ENCODE data around the gene BTG4.

The BTG4 gene

DNA sequence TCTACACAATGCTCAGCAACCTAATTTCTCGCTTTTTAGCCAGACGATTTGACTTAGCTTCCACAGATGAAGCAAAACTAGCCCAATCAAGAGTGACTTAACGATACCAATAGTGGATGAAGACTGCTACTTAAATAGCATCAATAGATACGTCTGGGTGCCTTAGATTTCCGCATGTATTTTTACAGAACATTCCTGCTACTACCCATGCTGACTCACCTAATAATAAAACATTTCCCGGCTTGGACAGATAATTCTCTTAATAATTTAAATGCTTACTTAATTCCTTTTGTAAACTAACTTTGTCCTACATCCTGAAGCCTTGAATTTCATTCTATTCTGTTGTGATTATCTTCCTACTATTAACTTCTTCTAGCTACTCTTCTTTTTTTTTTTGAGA, 23.1 kb upstream of the BTG4 start:
- DNase-seq: no peak

DNA sequence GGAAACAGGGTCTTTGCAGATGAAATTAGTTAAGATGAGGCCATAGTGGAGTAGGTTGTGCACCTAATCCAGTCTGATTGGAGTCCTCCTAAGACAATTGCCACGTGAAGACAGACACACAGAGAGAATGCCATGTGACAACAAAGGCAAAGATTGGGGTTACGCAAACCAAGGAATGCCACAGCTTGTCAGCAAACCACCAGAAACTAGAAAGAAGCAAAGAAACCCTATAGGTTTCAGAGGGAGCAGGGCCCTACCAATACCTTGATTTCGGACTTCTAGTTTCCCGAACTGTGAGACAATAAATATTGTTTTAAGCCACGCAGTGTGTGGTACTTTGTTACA, 20.2 kb upstream of the BTG4 start:
- no peak for DNase-seq

DNA sequence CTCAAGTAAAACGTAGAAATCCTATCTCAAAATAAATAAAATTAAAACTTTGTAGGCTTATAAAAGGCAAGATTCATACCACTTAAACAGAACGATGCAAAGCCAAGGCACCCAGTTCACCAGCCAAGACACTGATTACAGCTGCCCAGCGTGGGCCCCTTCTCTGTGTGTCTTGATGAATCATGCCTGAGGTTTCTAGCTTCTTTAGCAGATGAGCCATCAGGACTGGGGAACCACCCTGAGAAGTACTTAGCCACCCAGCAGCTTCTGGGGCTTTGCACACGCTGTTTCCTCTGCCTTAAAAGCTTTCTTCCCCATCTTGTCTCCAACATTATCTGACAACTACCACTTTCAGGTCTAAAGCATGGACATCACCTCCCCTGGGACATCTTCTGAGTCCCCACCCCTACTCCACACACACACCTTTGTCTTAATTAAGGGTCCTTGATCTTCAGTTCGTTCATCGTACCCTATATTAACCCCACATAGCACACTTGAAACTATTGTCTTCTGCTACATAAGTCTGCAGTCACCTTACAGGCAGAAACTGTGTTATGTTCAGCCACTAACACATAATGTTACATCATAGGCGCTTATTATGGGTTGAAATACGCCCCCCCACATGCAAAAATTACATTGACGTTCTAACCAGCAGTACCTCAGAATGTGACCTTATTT, 19.6 kb upstream of the BTG4 start:
- DNase-seq: peak; percentile 84

DNA sequence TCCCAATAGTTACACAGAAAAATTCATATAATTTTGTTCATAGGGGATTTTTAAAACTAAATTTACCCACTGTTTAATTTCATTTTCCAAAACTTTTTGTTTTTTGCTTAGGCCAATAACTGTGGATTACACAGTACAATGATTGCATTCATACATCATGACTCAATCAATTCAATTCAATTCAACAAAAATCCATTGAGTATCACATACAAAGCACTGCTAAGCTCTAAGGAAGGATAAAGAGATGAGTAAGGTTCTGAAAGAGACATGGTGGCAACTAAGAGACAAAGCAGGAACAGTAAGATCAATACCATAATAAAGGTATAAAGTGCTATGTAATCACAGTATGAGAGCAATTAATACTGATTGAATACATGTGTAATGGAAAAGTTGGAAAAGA, 18.9 kb upstream of the BTG4 start:
- no peak for DNase-seq

DNA sequence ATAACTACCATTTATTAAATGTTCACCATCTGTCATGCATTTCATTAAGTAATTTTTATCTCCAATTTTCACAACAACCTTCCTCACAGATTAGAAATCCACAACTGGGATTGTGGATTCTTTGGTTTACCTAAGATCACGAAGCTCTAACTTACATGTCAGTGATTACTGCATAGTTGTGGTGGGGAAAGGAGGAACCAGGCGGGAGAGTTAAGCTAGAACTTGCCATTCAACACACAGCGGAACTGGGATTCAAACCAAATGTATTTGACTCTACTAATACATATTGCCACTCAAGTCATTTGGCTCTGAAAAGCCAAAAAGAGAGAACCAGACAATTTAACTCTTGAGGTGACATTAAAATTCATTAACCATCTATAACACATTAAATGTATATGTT, 17.9 kb upstream of the BTG4 start:
- no peak for DNase-seq

DNA sequence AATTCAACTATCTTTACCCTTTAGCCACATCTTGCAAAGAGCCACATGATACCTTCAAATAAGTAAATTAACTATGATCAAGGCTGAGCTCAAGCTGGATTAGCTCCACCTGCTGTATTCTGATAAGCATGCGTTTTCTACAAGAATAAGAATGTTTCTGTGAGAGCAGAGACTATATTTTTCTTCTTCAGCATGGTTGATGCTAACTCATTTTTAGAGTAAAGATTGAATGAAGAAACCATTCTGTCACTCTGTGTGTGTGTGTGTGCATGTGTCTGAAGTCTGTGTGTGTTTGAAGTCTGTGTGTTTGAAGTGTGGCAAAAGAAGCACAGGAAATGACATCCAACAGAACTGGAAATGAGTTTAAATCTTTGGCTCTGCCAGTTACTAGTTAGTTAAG, 16.4 kb upstream of the BTG4 start:
- DNase-seq: peak; percentile 45

DNA sequence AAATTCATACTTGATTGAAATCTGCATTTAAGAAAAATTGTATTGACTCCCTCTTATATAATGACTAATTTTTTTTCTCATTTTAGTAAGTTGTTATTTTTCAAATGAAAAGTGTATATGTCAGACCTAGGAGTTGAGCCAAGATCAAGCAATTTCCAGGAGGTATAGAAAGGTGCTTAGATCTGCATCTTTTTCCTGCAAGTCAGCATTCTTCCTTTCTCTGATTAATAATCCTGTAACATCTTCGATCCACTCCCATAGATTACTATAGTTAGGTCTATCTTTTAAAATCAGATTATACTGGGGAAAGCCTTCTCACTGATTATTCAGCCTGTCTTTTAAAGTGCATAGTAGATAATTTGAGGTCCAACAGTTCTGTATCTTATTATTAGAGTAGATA, 15.1 kb upstream of the BTG4 start:
- DNase-seq: no peak

DNA sequence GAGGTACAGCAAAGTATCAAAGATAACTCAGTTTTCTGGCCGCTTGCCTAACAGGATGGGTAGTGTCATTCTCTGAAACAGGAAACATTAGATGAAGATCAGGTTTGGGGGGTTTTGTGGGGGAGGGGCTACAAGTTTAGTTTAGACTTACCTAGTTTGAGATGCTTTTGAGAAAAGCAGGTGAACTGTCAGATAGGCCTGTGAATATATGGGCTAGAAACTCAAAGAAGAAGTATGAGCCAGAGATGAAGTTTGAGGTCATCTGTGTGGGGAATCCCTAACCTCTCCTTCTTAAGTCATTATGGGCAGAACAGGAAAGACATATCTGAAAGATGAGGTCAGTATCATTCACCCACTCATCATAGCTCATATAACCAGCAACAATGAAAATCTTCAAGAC, 14.3 kb upstream of the BTG4 start:
- peak; percentile 46 for DNase-seq

DNA sequence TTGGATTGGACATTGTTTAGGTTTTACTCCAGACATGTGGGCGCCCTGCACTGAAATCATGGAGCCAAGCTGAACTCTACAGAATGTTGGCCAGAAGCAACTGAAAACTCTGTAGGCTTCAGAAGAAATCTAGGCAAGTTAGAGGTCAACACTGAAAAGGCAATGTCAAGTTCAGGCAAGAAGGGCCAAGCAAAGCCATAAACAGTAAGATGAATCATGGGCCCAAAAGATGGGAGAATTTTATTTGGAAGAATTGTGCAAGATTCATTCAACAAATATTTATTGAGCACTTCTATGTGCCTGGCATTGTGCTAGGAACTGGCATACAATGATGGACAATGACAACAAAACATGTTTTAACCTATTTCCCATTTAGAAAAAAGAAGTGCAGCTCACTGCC, 13.3 kb upstream of the BTG4 start:
- no peak for DNase-seq

DNA sequence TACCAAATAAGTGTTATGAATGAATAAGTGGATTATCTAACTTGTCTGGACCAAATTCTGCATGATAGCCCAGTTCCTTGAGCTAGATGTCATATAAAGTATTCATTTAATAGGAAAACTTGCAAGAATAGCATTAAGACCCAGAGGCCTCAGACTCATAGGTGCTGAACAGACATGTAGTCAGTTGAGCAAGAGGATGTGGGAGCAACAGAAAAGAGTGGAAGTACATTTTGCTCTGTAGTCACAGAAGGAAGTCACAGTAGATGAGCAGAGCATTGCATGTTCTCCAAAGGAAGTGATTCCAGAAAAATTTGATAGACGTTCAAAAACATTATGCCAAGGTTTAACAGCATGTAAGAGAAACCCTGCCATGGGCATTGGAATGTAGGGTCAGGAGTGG, 11.9 kb upstream of the BTG4 start:
- DNase-seq: no peak

DNA sequence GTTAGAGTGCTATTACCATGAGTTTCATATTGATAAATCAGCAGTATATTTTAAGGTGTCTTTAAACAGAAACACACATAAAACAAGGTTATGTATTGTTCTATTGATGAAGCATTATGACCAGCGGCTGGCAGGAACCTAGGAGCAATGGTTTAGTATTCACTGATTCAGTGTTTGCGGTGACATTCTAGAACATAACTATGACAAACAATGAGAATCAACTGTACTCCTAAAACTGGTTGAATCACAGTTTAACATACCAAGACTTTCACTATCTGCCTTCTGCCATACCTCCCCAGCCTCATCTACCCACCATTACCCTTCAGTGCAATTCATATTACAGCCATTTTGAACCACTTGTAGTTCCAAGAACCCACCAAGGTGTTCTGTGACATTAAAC, 11.2 kb upstream of the BTG4 start:
- DNase-seq: no peak

DNA sequence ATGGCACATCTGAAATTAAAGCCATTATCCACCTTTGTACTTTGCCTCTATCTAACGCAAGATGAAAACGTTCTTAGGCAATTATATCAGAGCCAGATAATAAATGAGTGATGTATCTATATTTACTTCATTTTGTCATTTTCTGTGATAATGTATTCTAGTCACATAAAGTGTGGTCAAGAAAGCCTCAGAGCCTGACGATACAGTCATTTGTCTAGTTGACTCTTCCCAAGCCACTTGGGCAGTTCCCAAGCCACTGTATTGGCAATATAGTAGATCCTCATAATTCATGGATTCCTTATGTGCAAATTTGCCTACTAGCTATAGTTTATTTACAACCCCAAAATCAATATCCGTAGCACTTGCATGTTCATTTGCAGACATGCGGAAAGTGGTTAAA, 10.2 kb upstream of the BTG4 start:
- no peak for DNase-seq

DNA sequence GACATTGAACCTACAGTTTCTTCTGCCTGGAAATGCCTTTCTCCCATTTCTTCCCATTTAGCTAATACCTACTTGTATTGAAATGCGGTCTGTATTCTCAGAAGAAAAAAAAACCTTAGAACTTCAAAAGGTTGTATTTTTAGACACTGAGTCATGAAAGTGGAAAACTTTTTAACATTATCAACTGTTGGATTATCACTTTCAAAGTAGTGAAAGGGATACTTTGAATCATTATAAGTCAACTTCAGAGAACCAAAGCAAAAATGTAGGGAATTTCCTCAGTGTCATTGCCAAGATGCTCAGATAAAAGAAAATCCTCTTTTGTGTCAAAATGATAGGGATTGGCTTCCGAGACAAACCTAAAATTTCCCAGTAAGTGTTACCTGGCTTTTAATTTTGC, 8.9 kb upstream of the BTG4 start:
- DNase-seq: no peak

DNA sequence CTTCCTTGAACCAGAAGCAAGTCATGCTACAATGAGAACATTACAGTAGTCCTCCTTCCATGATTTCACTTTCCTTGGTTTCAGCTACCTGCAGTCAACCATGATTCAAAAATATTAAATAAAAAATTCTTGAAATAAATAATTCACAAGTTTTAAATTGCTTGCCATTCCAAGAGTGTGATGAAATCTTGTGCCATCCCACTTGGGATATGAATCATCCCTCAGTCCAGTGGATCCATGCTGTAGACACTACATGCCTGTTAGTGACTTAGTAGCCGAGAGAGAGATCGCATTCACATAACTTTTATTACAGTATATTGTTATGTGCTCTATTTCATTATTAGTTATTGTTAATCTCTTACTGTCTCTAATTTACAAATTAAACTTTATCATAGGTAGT, 8.4 kb upstream of the BTG4 start:
- DNase-seq: no peak

DNA sequence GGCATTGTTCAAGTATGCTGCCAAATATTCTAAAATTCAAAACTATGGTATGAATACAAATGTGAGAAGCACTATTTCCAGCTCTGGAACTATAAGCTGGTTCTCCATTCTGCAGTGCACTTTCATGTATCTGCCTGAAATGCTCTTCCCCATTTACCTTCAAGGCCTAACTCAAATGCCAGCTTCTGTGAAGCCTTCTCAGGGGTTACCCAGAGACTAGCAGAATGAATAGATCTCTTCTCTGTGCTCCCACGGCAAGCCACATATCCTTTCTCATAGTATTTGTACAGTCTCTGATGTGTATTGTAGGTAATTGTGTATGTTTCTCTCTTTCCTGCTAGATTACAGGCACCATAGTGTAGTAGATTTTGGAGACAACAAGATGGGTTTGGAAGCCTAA, 6.5 kb upstream of the BTG4 start:
- no peak for DNase-seq

DNA sequence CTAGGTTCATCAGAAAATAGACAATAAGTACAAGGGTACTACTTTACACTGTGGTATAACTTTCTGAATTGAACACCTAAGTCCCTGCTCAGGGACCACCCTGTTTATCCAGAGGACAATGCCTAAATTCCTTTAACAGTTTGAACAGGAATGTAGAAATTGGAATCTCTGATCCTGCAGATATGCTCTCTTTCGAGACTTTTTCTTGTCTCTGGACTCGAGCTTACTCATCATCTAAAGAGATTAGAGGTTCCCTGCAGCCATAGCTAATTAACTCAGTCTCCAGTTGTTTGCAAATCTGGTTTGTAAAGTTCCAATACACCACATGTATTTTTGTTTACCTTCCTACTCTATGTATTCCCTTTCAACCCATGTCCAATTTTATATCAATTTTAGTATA, 3.4 kb upstream of the BTG4 start:
- DNase-seq: no peak

DNA sequence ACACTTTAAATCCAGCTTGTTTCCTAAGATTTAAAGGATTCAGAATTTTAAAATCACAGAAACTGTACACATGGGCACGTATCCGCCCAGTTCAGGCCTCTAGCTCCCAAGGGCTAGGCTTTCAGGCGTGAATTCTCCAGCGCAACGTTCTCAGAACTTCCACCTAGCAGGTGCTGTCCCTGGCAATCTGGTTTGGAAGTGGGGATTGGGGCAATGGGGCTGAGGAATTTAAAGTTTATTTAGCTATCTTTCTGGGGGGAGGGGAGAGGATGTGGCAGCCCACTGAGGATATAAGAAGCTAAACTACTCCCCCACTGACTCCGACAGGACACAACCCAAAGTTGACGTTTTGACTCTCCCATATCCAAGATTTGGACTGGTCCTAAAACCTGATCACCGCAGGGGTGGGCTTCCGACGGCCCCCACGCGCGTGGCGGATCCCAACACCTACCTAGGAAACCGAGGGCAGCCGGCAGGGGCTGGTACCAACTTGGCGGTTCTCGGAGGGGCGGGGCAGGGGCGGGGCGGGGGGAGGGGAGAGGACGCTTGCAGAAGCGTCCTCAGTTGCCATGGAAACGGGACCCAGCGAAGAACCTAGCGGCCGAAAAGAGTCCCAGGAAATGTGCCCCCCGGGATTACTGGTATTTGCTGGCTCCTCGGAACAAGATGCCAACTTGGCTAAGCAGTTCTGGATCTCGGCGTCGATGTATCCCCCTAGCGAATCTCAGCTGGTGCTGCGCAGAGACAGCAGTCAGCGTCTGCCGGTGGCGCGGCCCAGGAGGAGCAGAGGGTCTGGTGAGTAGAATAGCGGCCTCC, 2.2 kb upstream of the BTG4 start, which contains the start of gene HOATZ:
Gene HOATZ (plus strand): TSS at position 563 of the 816 bp plus-strand sequence. CDS start 7 bp downstream, at position 570.
- no peak for DNase-seq

DNA sequence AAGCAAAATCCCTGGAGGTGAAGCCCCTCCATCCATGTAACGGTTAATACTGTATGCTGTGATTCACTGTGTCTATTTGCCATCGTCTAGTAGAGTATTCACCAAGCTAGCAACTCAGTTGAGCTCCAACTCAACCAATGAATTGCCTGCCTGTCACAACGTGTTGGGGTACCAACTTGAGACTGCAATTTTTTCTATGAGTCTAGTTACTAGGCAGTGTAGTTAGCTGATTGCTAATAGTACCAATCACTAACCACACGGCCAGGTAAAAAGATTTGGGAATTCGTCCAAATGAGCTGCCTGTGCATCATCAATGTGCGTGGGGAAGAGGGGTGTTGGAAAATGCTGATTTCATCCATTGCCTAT, 1.0 kb upstream of the BTG4 start:
- no peak for DNase-seq

DNA sequence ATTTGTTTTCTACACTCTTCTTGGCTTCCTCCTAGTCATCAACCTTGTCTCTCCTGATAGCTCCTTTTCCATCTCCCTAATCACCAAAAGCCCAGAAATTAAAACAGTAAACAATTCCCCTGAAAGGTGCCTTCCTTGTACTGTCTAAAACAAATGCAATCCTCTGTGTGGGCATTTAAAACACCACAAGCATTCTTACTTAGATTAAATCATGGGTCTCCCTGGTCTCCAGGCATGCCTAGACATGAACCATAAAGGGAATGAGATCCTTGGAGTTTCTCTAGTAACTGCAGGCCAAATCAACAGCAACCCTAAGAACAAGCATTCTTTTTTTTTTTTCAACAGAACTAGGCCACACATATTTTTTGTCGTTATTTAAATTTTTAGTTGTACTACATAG, 1.9 kb downstream of the BTG4 start:
- DNase-seq: no peak

DNA sequence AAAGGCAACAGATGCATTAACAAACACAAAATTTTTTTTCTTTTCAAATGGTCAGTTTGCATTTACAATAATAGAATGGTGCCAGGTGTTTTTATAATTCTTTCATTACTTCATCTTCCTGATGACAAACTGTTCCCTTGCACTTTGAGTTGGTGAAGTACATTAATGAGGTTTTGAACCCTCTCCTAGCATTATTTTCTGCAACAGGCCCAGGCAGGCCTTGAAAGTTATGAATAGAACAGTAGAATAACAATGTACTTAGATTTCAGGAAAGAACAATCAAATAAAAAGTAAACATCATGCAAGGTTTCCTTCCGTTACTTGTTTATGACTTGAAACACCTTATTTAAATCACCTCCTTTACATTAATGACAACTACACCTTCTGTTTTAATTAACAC, 9.6 kb downstream of the BTG4 start:
- DNase-seq: no peak

DNA sequence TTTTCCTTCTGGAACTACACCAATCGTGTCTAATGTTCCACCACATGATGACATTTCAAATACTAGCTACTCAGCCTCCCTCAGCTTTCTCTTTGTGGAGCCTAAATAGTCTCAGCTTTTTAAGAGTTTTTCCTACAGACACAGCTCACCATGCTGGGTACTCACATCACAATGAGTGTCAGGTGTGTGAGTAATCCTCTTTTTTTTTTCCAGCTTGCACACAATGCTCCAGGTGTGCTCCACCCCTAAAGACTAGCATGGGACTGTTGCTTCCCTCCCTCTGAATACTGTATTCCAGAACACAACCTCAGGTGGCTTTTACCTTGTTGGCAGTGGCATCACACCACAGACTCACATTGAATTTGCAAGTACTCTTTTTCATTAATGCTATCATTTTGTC, 11.7 kb downstream of the BTG4 start:
- no peak for DNase-seq

DNA sequence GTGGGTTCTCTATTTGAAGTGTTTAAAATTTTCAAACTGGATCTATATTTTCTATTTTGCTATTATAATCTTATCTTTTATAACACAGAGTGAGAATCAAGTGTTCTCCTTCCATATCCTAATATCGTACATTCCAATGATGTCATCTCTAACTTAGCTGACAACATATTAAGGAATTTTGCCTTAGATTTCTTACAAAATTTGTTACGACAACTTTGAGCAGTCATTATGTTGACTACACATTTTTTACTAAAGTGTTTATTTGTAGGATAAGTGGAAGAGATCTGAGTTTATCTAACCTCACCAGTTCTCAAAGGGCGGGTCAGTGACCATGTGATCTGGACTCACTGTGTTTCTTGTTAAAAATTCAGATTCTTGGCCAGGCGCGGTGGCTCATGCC, 12.7 kb downstream of the BTG4 start:
- no peak for DNase-seq

DNA sequence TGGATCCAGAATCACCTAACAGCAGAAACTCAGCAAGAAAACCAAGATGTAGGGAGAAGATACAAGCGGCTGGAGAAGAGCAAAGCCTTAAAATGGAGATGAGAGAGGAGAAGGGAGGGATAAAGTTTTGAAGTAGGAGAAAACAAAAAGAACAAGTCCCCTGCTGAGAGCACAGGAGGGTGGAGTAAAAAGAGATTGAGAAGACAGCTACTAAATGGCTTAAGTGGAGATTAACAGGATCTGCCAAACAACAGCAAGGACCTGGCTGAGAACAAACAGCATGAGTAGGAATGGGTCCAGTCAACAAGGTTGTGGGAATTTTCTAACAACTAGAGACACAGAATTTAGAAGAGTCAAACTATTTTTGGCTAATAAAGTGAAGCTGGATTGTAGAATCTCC, 18.1 kb downstream of the BTG4 start:
- no peak for DNase-seq

DNA sequence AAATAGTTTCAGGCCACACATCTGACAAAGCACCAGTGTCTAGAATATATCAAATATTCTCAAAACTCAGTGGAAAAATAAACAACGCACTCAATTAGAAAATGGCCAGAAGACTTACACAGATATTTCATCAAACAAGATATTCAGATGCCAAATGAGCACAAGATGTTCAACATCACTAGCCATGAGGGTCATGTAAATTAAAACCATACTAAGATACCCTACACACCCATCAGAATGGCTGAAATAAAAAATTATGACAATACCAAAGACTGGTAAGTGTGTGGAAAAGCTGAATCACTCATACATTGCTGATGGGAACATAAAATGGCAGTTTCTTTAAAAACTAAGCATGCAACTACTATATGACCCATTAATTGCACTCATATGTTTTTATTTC, 21.7 kb downstream of the BTG4 start:
- no peak for DNase-seq

DNA sequence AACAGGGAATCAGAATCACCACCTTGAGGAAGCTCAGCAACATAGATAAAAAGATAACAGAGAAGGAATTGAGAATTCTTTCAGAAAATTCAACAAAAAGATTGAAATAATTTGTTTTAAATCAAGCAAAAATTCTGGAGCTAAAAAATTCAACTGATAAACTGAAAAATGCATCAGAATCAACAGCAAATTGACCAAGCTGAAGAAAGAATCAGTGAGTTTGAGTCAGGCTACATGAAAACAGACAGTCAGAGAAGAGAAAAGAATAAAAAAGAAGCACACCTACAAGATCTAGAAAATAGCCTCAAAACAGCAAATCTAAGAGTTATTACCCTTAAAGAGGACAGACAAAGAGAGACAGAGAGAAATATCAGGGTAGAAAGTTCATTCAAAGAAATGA, 28.8 kb downstream of the BTG4 start:
- no peak for DNase-seq
